ENCODE results near the gene GAB2.

GRCh38 chr11:78269806-78270205, 147.8 kb downstream of the GAB2 start:
- no peak for TF ChIP-seq POLR2AphosphoS5 (IDR thresholded peaks at IDR 0.05; ENCODE audit: low read depth, low read length)
- TF ChIP-seq SIN3A (IDR thresholded peaks at IDR 0.05; ENCODE audit: borderline replicate concordance, insufficient read depth, low read length) = no peak
- TF ChIP-seq TAF1 (IDR thresholded peaks at IDR 0.05; ENCODE audit: borderline replicate concordance, insufficient read depth, low read length) = no peak
